GM12865 (cell line): ENCODE measurements around the gene EHD3.

Experiments used
- DNase-seq: peaks from one replicate; pipeline ENCODE4 v3.0.0; 2010; ENCODE audit warnings: low read depth
- H3K4me3 ChIP-seq: 2 replicates; pipeline ENCODE4 v1.5.1; 2011; ENCODE audit warnings: mild to moderate bottlenecking, low read depth, low read length, control low read depth
- TF ChIP-seq, protein P1 (sequence below): IDR thresholded peaks from 2 replicates; pipeline ENCODE4 v1.5.1; 2011; ENCODE audit warnings: low read length, control low read depth, low read depth, inconsistent platforms; ENCODE audit not compliant: insufficient read depth; ENCODE audit errors: missing control alignments

The EHD3 gene

DNA sequence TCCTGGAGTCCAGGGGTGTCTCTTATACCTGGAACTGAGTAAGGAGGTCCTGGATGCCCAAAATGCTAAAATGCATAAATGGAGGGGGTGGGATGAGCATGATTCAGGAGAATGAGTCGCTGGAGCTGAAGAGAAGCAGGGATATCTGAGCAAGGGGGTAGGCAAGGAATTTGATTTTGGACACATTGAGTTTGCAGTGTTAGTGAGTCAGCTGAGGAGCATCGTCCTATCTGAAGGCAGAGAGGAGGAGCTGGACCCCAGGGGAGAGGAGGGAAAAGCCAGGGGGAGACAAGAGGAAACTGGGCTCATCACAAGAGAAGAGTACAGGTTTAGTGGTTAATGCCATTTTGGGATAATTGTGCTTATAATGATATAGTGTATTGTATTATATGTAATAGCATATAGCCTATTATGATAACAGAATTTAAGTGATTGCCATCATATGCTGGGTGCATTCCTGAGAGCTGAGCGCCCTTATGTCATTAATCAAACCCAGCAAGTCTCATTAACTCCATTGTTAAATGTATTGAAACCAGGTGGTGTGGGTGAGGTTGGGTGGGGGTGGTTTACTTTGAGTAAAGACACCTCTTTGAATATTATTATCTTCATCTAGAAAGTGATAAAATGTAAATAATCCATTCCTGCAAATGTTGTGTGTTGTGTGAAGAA, 12.4 kb downstream of the EHD3 start:
- TF ChIP-seq, protein P1, sequence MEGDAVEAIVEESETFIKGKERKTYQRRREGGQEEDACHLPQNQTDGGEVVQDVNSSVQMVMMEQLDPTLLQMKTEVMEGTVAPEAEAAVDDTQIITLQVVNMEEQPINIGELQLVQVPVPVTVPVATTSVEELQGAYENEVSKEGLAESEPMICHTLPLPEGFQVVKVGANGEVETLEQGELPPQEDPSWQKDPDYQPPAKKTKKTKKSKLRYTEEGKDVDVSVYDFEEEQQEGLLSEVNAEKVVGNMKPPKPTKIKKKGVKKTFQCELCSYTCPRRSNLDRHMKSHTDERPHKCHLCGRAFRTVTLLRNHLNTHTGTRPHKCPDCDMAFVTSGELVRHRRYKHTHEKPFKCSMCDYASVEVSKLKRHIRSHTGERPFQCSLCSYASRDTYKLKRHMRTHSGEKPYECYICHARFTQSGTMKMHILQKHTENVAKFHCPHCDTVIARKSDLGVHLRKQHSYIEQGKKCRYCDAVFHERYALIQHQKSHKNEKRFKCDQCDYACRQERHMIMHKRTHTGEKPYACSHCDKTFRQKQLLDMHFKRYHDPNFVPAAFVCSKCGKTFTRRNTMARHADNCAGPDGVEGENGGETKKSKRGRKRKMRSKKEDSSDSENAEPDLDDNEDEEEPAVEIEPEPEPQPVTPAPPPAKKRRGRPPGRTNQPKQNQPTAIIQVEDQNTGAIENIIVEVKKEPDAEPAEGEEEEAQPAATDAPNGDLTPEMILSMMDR = no peak
- H3K4me3 ChIP-seq = no peak overlapping the region
- DNase-seq = no peak

DNA sequence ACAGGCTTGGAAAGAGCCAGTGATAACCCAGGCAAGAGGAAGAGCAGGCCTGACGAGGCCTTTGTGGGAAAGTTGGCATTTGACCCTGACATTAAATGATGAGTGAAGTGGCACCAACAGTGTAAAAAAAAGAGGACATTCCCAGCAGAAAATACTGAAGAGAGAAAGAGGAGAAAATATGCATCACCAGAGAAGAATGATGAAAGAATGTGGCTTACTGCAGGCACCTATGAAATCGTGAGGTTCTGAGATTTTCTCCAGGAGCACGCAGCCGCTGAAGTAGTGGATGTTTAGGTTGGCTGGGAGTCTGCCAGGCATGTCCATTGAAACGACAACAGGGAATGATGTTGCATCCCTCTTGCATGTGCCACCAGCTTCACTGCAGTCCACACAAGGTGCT, 13.8 kb downstream of the EHD3 start:
- TF ChIP-seq, protein P1 = no peak
- no peak overlapping the region for H3K4me3 ChIP-seq
- no peak for DNase-seq

DNA sequence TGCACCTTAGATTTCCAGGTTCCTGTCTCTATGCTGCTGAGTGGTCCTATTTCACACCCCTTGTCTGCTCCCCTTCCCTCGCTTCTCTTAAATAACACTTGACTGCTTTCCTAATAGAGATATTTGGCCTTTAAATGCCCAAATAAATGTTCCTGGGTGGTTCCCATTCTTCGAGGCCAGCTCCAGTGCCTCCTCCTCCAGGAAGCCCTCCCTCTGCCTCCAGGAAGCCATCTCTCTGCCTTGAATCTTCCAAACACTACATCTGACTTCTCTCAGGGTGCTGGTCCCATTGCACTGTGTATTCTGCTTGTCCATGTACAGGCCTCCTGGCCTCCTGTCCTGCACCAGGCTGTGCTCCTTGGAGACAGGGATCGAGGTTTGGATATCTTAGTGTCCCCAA, 14.2 kb downstream of the EHD3 start:
- no peak overlapping the region for H3K4me3 ChIP-seq
- TF ChIP-seq, protein P1 = no peak
- DNase-seq = no peak

DNA sequence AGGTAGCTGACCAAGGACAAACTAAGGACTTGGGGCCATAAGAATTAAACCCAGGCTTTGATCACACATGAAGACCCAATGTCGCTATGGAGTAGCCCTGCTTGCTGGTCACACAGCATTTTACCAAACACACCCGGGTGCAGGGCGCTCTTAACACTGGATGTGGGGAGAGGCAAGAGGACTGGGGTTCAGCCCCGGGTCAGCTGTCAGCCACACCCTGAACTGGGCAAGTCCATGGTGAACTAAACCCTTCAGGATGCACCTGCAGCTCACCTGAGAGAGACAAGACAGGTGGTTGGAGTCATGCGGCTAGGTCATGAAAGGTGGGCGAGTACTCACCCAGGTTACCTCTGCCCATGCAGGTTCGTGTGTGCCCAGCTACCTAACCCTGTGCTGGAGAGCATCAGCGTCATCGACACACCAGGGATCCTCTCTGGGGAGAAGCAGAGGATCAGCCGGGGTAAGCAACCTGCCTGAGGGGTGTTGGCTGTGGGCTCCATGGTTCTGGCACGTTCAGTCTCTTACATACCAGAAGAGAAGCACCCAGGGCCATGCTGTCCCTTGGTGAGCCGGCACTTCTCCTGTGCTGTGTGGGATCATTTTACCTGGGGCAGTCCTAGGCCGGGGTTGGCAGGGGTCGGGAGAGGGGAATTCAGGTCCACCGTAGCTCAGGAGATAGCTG, 15.2 kb downstream of the EHD3 start:
- no peak for DNase-seq
- no peak overlapping the region for H3K4me3 ChIP-seq
- TF ChIP-seq, protein P1 = no peak

DNA sequence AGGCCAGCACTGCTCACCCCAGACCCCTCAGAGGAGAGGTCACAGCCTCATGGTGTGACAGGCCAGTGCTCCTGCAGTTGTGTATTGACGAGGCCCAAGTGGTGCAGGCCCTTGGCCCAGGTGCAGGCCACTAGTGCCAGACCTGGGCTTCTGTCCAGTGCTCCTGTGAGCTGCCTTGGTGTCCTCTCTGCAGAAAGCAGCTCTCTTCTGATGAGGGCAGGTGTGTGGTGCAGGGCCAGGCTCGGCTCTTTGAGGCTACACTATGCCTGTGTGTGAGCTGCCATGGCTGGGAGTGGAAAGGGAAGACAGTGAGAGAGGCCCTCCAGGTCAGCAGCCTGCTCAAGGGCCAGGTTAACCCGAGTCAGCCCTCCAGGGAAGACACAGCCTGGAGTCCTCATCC, 17.1 kb downstream of the EHD3 start:
- TF ChIP-seq, protein P1 = no peak
- no peak for DNase-seq
- no peak overlapping the region for H3K4me3 ChIP-seq

DNA sequence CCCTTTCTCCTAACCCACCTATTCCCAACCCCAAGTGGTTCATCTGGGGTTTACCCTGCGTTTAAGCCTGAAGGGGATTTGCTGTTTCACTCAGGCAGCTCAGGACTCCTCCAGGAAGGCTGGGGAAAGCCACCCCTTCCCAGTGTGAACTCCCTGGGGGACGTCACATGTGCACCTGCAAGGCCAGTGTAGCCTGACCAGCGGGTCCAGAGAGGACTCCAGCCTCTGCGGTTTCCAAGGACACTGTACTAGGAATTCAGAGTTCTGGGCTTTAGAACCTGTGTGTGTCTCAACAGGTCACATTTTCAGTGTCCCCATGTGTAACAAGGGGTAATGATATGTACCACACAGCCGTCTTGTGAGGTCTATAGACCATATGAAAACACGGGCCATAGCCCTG, 17.9 kb downstream of the EHD3 start:
- DNase-seq = no peak
- no peak overlapping the region for H3K4me3 ChIP-seq
- TF ChIP-seq, protein P1 = no peak
